NT2/D1 (cell line): Measurements from ENCODE around the gene CYGB.
"Not testable (repeated sequence)": the region's sequence is repeated elsewhere in the genome, so short reads cannot be mapped to it uniquely, and the experiment has no call there.

ENCODE experiments used
- DNase-seq: peaks from one replicate; pipeline ENCODE4 v3.0.0-alpha.2; 2011; ENCODE audit warnings: low read depth, low spot score
- H3K27me3 ChIP-seq: 2 replicates; pipeline ENCODE4 v1.6.0; 2011; ENCODE audit warnings: mild to moderate bottlenecking; ENCODE audit not compliant: insufficient read length, insufficient read depth
- H3K36me3 ChIP-seq: 2 replicates; pipeline ENCODE4 v1.6.1; 2011; ENCODE audit warnings: mild to moderate bottlenecking, low read length, mixed read lengths; ENCODE audit not compliant: insufficient read depth, insufficient read length
- H3K4me1 ChIP-seq: 2 replicates; pipeline ENCODE4 v1.5.1; 2011; ENCODE audit not compliant: insufficient read depth, insufficient read length
- H3K4me3 ChIP-seq: 2 replicates; pipeline ENCODE4 v1.5.1; 2011; ENCODE audit warnings: low read depth; ENCODE audit not compliant: insufficient read length
- H3K9ac ChIP-seq: 2 replicates; pipeline ENCODE4 v1.6.0; 2011; ENCODE audit warnings: low read depth; ENCODE audit not compliant: insufficient read length
- H3K9me3 ChIP-seq: 2 replicates; pipeline ENCODE4 v1.5.1; 2011; ENCODE audit warnings: mild to moderate bottlenecking, low read length; ENCODE audit not compliant: insufficient read depth
- SUZ12 ChIP-seq: IDR thresholded peaks from 2 replicates; pipeline ENCODE4 v1.6.1; 2011; ENCODE audit not compliant: insufficient read length, insufficient read depth; ENCODE audit errors: extremely low read depth
- YY1 ChIP-seq: IDR thresholded peaks from 2 replicates; pipeline ENCODE4 v1.6.1; 2011; ENCODE audit not compliant: insufficient read length, insufficient read depth
- ZNF274 ChIP-seq: IDR thresholded peaks from 2 replicates; pipeline ENCODE4 v1.6.1; 2011; ENCODE audit warnings: mild to moderate bottlenecking, low read depth, low read length

Gene CYGB

DNA sequence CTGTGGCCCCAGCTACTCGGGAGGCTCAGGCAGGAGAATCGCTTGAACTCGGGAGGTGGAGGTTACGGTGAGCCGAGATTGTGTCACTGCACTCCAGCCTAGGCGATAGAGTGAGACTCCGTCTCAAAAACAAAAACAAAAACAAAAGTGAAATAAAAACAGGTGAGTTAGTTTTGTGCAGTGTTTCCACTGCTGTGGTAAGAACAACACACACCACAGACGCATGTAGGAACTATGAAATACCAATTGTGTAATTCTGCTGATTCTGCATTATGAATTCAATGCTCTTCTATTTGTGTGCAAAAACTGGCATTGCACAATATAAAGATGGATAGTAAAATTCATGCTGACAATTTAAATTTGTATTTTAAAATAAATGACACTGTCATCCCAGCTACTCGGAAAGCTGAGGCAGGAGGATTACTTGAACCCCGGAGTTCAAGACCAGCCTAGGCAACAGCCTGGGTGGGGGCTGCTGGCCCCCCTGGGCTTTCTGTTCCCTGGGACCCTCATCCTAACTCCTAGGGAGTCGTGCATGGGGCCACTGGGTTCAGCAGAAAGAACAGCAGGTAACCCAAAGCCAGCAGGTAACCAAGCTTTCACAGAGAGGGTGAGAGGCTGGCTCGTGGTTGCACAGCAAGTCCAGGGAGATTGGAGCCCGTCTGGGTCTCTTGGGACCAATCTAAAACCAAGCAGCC lies 25.7 kb downstream of the CYGB start:
- Histone ChIP-seq H3K36me3 (no peaks in the 10 kb centered on the region), H3K4me3 (no peak overlapping the region), H3K27me3 (peaks cover 14% of the 10 kb centered on the region), H3K9ac (no peak overlapping the region), H3K4me1 (peaks cover 12% of the 10 kb centered on the region), H3K9me3 (no peaks in the 10 kb centered on the region)
- TF ChIP-seq SUZ12: no peak
- no peak for TF ChIP-seq ZNF274
- TF ChIP-seq YY1: no peak
- no peak for DNase-seq

DNA sequence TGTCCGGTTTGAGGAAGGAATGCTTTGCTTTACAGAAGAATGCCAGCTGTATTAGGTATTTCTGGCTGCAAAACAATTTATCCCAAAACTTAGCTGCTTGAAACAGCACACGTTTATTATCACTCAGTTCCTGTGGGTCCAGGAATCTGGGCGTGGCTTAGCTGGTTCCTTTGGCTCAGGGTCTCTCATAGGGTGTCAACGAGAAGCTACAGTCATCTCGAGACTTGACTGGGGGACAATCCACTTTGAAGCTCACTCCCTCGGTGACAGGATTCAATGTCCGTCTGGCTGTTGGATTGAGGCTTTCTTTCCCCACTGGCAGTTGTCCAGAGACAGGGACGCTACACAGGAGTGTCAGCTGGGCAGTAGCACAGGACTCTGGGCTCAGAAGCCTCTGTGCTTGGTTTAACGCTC lies 26.7 kb downstream of the CYGB start:
- no peaks in the 10 kb centered on the region for H3K36me3 ChIP-seq
- no peak overlapping the region for H3K4me3 ChIP-seq
- H3K9ac ChIP-seq: no peak overlapping the region
- peaks cover 19% of the 10 kb centered on the region for H3K27me3 ChIP-seq
- H3K4me1 ChIP-seq: peaks cover 16% of the 10 kb centered on the region
- no peaks in the 10 kb centered on the region for H3K9me3 ChIP-seq
- DNase-seq: no peak
- TF ChIP-seq SUZ12 (no peak), ZNF274 (no peak), YY1 (no peak)

DNA sequence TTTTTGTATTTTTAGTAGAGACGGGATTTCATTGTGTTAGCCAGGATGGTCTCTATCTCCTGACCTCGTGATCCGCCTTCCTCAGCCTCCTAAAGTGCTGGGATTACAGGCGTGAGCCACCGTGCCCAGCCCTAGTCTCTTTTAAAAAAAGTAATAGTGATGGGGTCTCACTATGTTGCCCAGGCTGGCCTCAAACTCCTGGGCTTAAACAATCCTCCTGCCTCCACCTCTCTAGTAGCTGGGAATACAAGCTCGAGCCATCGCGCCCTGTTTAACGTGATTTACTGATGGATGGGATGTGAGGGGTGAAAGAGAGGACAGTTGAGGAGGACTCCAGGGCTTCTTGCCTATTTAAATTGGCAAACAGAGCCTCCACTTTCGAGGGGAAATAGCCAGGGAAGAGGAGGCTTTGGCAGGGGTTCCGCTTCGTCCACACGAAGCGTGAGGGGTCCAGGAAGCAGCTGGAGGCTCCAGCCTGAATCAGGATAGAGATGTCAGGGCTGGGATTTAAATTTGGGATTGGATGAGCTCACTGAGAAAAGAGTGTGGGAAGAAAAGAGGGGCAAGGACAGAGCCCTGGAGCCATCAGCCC lies 28.9 kb downstream of the CYGB start:
- peaks cover 11% of the 10 kb centered on the region for H3K4me1 ChIP-seq
- H3K4me3 ChIP-seq, H3K9ac ChIP-seq: not testable (repeated sequence)

DNA sequence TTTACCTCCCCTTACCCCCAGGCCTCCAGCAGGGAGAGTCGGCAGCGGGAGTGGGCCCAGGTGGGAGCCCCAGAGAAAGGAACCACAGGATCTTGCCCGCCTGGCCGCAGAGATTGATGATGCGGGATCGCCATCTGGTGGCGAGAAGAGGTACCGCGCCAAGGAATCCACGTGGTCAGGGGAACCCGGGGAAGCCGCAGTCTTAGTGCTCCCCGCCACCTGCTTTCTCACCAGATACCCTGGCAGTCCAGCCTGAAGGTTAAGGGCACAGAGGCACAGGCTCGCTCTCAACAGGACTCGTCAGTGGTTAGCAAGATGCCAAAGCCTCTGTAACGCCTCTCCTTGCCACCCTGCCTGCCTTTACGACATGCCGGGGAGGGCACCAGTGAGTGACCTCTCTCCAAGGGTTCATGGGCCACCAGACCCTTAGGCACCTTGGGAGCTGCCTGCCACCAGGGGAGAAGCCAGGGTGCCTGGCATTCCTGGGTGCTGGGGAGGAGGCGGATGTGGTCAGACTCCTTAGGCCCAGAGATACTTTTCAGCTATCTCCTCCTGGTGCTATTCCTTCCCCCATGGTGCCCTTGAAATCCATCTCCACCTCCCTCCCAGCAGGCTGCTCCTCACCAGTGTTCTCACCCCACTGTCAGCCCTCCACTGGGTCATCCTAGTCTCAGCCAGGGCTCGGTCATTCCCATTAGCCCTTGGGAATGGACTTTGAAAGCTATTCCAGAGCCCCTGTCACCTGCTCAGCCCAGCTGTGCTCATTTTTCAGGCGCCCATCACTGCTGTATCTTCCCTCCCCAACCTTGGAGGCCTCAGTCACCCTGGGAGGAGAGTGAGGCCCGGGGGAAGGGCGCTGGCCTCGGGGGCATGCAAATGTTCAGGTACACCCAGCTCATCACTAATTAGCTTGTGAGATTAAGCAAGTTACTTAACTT lies 30.8 kb downstream of the CYGB start:
- Histone ChIP-seq H3K36me3 (no peaks in the 10 kb centered on the region), H3K4me1 (peaks cover 23% of the 10 kb centered on the region), H3K27me3 (peaks cover 13% of the 10 kb centered on the region), H3K9me3 (no peaks in the 10 kb centered on the region), H3K9ac (peak overlapping the region; percentile 65), H3K4me3 (no peak overlapping the region)
- DNase-seq: peak; percentile 55
- TF ChIP-seq ZNF274 (no peak), SUZ12 (no peak), YY1 (no peak)

More for the DNA sequence above, 28.9 kb downstream of the CYGB start:
- H3K36me3 ChIP-seq, DNase-seq, H3K9me3 ChIP-seq: not testable (repeated sequence)
- H3K27me3 ChIP-seq: peaks cover 19% of the 10 kb centered on the region

DNA sequence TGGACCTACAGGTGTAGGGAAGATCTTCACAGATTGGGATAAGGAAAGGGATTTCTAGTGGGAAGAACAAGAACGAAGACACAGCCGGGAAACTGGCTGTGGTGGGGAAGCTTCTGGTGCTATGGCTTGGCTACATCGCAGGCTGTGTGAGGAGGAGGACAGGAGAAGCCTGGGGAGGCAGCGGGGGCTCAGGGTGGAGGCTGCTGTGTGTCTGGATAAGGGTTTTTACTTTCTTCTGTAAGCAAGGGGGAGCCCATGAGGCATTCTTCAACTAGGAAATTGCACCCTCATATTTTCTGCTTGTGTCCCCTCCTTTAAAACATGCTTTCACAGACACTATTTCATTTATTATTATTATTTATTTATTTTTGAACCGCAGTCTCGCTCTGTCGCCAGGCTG lies 33.4 kb downstream of the CYGB start:
- Histone ChIP-seq H3K4me3 (no peak overlapping the region), H3K9ac (no peak overlapping the region), H3K9me3 (no peaks in the 10 kb centered on the region), H3K36me3 (peaks cover 2% of the 10 kb centered on the region), H3K27me3 (peaks cover 15% of the 10 kb centered on the region), H3K4me1 (peaks cover 31% of the 10 kb centered on the region)
- DNase-seq: no peak
- TF ChIP-seq ZNF274: no peak
- TF ChIP-seq YY1: no peak
- no peak for TF ChIP-seq SUZ12

DNA sequence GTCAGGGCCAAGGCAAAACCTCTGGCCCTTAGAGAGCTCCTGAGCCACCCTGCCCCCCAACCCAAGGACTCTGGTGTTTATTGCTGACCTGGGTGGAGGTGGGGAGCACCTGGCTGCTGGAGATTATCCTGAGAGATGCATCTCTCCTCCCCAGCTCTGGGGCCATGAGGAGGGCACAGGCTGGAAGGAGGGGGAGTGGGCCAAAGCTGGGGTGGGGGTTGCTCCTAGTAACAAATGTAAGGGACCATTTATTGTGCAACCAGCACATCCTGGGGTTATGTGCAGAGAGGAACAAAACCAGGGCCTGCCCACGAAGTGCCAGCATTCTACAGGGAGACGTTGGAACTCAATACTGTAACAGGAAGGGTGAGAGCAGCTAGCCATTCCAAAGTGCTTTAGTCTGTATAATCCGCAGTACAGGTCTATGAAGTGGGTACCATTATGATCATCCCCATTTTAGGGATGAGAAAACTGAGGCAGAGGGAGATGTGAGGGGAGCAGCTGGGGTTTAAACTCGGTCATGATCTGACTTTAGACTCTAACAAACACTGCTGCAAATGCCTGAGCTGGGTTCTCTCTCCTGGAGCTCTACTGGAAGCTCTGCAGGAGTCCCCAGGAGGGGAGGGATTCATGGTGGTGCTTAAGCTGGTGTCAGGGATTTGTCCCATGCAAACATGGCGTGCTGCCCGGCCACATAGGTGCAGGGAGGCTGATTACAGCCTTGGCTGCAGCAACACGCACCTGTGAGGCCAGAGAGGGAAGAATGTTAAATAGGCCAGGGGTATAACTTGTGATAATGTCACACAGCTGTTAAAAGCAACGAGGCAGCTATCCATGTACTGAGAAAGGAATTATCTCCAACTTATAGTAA lies 34.9 kb downstream of the CYGB start:
- no peak overlapping the region for H3K4me3 ChIP-seq
- H3K9me3 ChIP-seq: no peaks in the 10 kb centered on the region
- TF ChIP-seq YY1 (no peak), SUZ12 (no peak), ZNF274 (no peak)
- DNase-seq: no peak
- peaks cover 10% of the 10 kb centered on the region for H3K27me3 ChIP-seq
- peaks cover 44% of the 10 kb centered on the region for H3K4me1 ChIP-seq
- peaks cover 5% of the 10 kb centered on the region for H3K36me3 ChIP-seq
- H3K9ac ChIP-seq: peak overlapping the region; percentile 57
